DOHH2 (cell line): ENCODE data around the gene PRDM16.

Experiments used
- H3F3A ChIP-seq: fragments of 200-600 bp; sonication (generic), shearing (Covaris generic); 2 replicates; pipeline ENCODE4 v1.6.0; 2016; ENCODE audit warnings: antibody characterized with exemption, mild to moderate bottlenecking; ENCODE audit not compliant: control insufficient read depth, insufficient read depth
- H3K27ac ChIP-seq: fragments of 200-600 bp; sonication (generic); 2 replicates; pipeline ENCODE4 v1.5.1; 2014; ENCODE audit warnings: low read depth, mild to moderate bottlenecking, low read length, moderate library complexity
- H3K27me3 ChIP-seq: fragments of 200-600 bp; sonication (generic); 2 replicates; pipeline ENCODE4 v1.6.1; 2014; ENCODE audit warnings: mild to moderate bottlenecking, low read length, mixed read lengths; ENCODE audit not compliant: control insufficient read depth
- H3K36me3 ChIP-seq: fragments of 200-600 bp; sonication (generic); 2 replicates; pipeline ENCODE4 v1.6.1; 2014; ENCODE audit warnings: mild to moderate bottlenecking, low read length, moderate library complexity, mixed read lengths; ENCODE audit not compliant: control insufficient read depth
- H3K4me1 ChIP-seq: fragments of 200-600 bp; sonication (generic); 2 replicates; pipeline ENCODE4 v1.6.1; 2014; ENCODE audit warnings: mild to moderate bottlenecking, low read length, mixed read lengths; ENCODE audit not compliant: control insufficient read depth
- H3K4me2 ChIP-seq: fragments of 200-600 bp; sonication (generic); 2 replicates; pipeline ENCODE4 v1.6.0; 2014; ENCODE audit warnings: mild to moderate bottlenecking, low read length, moderate library complexity
- H3K4me3 ChIP-seq: fragments of 200-600 bp; sonication (generic); 2 replicates; pipeline ENCODE4 v1.5.1; 2014; ENCODE audit warnings: mild to moderate bottlenecking, low read length, mixed read lengths
- H3K79me2 ChIP-seq: fragments of 200-600 bp; sonication (generic); 2 replicates; pipeline ENCODE4 v1.6.1; 2014; ENCODE audit warnings: mild to moderate bottlenecking, low read length, mixed read lengths; ENCODE audit not compliant: control insufficient read depth
- H3K9me2 ChIP-seq: fragments of 200-600 bp; sonication (generic); replicated peaks from 2 replicates; pipeline ENCODE4 v1.6.1; 2014; ENCODE audit warnings: mild to moderate bottlenecking, low read length, mixed read lengths; ENCODE audit not compliant: control insufficient read depth
- H3K9me3 ChIP-seq: fragments of 200-600 bp; sonication (generic); 2 replicates; pipeline ENCODE4 v1.6.1; 2014; ENCODE audit warnings: antibody characterized with exemption, low read length, mixed read lengths; ENCODE audit not compliant: control insufficient read depth, insufficient read depth
- H4K20me1 ChIP-seq: fragments of 200-600 bp; sonication (generic); 2 replicates; pipeline ENCODE4 v1.6.0; 2014; ENCODE audit warnings: low read depth, mild to moderate bottlenecking, antibody characterized with exemption, low read length, moderate library complexity; ENCODE audit not compliant: control insufficient read depth, insufficient read depth
- CTCF ChIP-seq: fragments of 200-600 bp; sonication (generic); IDR thresholded peaks from one replicate; pipeline ENCODE4 v1.5.1; 2014; ENCODE audit warnings: antibody characterized with exemption, mild to moderate bottlenecking, low read depth, low read length; ENCODE audit not compliant: poor library complexity, severe bottlenecking
- EZH2phosphoT487 ChIP-seq: fragments of 200-600 bp; sonication (generic); IDR thresholded peaks from 2 replicates; pipeline ENCODE4 v1.6.1; 2017; ENCODE audit warnings: borderline replicate concordance, mild to moderate bottlenecking, antibody characterized with exemption, low read length, moderate library complexity, mixed read lengths

The PRDM16 gene

DNA sequence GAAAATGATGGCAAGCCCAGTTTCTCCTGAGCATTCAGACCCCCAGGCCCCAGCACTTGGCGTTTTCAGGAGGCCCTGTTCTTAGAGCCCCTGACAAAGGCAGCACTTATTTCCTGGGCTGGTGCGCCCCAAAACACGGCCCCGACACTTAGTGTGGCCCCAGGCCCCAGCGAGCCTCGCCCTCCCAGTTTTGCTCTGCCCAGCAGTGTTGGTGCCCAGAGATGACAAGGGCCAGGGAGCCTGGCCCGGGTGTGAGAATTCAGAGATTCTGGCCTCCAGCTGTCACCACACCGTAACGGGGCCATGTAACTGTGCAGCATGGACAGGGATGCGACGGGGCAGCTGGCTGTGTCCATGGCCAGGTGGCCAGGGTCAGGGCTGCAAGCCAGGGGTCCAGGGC is 367.4 kb downstream of the PRDM16 start:
- Histone ChIP-seq H3K4me3 (no peak overlapping the region), H3K4me2 (no peak overlapping the region), H3K79me2 (no peaks in the 10 kb centered on the region), H4K20me1 (no peaks in the 10 kb centered on the region), H3K27ac (no peak overlapping the region), H3K9me2 (no peaks in the 10 kb centered on the region), H3K4me1 (no peaks in the 10 kb centered on the region), H3K9me3 (no peaks in the 10 kb centered on the region), H3F3A (no peaks in the 10 kb centered on the region), H3K27me3 (no peaks in the 10 kb centered on the region), H3K36me3 (no peaks in the 10 kb centered on the region)
- TF ChIP-seq EZH2phosphoT487 (no peak), CTCF (no peak)

- Histone ChIP-seq H4K20me1 (no peaks in the 10 kb centered on the region), H3K9me2 (no peaks in the 10 kb centered on the region), H3K4me2 (no peak overlapping the region), H3K27ac (no peak overlapping the region), H3K9me3 (no peaks in the 10 kb centered on the region), H3K4me1 (no peaks in the 10 kb centered on the region), H3F3A (no peaks in the 10 kb centered on the region), H3K36me3 (no peaks in the 10 kb centered on the region), H3K4me3 (no peak overlapping the region), H3K27me3 (no peaks in the 10 kb centered on the region), H3K79me2 (no peaks in the 10 kb centered on the region)
- TF ChIP-seq CTCF: no peak
- no peak for TF ChIP-seq EZH2phosphoT487
Observed at GRCh38 chr1:3436901-3437300, 367.9 kb downstream of the PRDM16 start.

DNA sequence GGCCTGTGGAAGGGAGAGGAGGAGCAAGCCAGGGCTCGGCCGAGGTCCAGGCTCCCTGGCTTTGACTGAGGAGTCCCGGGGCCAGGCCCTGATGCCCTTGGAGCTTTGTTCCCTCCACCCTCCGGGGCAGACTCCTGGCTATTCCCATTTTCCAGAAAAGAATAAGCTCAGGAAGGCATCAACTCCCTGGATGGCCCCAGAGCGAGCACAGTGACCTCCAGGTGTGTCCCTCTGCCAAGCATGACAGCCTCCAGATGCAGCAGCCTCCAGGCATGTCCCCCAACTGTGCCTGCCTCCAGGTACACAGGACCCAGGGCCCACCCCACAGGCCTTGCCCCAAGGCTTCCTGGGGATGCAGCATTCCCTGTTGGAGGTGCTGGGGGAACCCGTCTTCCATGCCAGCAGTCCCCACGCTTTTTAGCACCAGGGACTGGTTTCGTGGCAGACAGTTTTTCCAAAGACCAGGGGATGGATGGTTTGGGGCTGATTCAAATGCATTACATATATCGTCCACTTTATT is 369.7 kb downstream of the PRDM16 start:
- H3K36me3 ChIP-seq: no peaks in the 10 kb centered on the region
- H3K9me2 ChIP-seq: no peaks in the 10 kb centered on the region
- TF ChIP-seq EZH2phosphoT487 (no peak), CTCF (no peak)
- H3K27ac ChIP-seq: no peak overlapping the region
- H3K4me3 ChIP-seq: no peak overlapping the region
- no peaks in the 10 kb centered on the region for H3K79me2 ChIP-seq
- no peaks in the 10 kb centered on the region for H3F3A ChIP-seq
- no peaks in the 10 kb centered on the region for H4K20me1 ChIP-seq
- H3K4me1 ChIP-seq: no peaks in the 10 kb centered on the region
- H3K9me3 ChIP-seq: no peaks in the 10 kb centered on the region
- H3K27me3 ChIP-seq: no peaks in the 10 kb centered on the region
- H3K4me2 ChIP-seq: no peak overlapping the region
